ENCODE measurements around the gene TPP1. TPM values are rescaled to one million over a fixed set of nuclear protein-coding genes. Genes with fewer than 3 reads are reported as not detected.

TPP1 gene
- polyA plus RNA-seq, 1 donor (not counting 4 experiments of a cell fraction or from before 2014, with no cell fraction given): 55.3 TPM

DNA sequence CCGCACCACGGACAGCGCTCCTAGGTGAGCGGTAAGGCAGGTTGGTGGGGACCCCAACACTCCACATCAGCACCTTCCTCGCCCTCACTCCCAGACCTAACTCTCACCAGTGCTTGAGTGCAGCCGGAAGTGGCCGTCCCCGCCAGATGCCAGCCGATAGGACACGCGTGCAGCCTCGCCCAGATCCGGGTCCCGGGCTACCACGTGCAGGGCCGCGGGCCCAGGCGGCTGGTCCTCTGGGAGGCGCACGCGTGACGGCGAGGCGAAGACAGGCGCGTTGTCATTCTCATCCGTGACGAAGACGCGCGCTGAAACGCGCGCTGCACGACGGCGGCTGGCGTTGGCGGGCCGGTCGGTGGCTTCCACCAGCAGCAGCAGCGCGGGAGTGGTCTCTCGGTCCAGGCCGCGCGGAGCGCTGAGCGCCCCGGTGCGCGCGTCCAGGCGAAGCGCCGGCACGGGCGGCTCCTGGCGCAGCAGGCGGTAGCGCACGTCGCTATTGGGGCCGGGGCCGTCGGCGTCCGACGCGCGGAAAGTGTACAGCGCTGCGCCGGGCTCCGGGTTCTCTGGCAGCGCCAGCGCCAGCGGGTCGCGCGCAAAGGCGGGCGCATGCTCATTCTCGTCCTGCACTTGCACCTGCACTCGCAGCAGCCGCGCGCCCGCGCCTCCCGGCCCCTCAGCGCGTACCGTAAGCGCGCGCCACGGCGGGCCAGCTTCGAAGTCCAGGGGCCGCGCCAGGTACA lies 10.8 kb upstream of the TPP1 start:
- Histone ChIP-seq H3K79me2 (ENCODE audit: control insufficient read depth, insufficient read depth, low read length) (no peaks in the 10 kb centered on the region), H3K9me1 (ENCODE audit: control insufficient read depth, extremely low read depth, insufficient read depth, low read length) (no peaks in the 10 kb centered on the region), H3K36me3 (ENCODE audit: control insufficient read depth in 2 of 2, extremely low read depth in 1 of 2, insufficient read depth in 2 of 2, low read length in 2 of 2) (no peaks in the 10 kb centered on the region), H4K20me1 (ENCODE audit: control insufficient read depth, extremely low read depth, insufficient read depth, low read length) (no peaks in the 10 kb centered on the region), H3K27ac (ENCODE audit: control insufficient read depth, insufficient read depth, low read length) (no peak overlapping the region), H3K9me3 (ENCODE audit: control insufficient read depth, low read depth, low read length) (no peaks in the 10 kb centered on the region), H2AFZ (ENCODE audit: control insufficient read depth, low read length) (no peak overlapping the region), H3K9ac (ENCODE audit: control insufficient read depth, extremely low read depth, insufficient read depth, low read length) (no peak overlapping the region), H3K4me1 (ENCODE audit: control insufficient read depth, extremely low read depth, insufficient read depth, low read length) (no peaks in the 10 kb centered on the region), H3K4me2 (ENCODE audit: control insufficient read depth, extremely low read depth, insufficient read depth, low read depth, low read length) (no peak overlapping the region), H3K27me3 (ENCODE audit: control insufficient read depth, extremely low read depth, insufficient read depth, low read length) (peaks cover 45% of the 10 kb centered on the region), H3K4me3 (ENCODE audit: control insufficient read depth in 2 of 3, extremely low read depth in 1 of 3, insufficient read depth in 2 of 3, low read depth in 1 of 3, low read length in 3 of 3) (no peak overlapping the region)
- TF ChIP-seq CTCF (optimal IDR thresholded peaks at IDR 0.05 in 1 of 3, IDR thresholded peaks at IDR 0.05 in 1 of 3, conservative IDR thresholded peaks at IDR 0.05 in 1 of 3; ENCODE audit: extremely low read depth in 1 of 3, insufficient read depth in 2 of 3, low read length in 3 of 3): peak in 1 of 3 experiments; percentile 11
- TF ChIP-seq EZH2 (IDR thresholded peaks at IDR 0.05; ENCODE audit: low read length): peak; percentile 77
- DNase-seq (ENCODE audit: low read depth, low spot score) (no peak), FAIRE-seq (no peak)
- dilution Hi-C loops (cut with MboI; ENCODE audit: extremely low pct_ligation_motif_present, low sequenced_read_pairs): no loop called here

- H3K27ac ChIP-seq (ENCODE audit: control insufficient read depth, insufficient read depth, low read length): no peak overlapping the region
- H3K79me2 ChIP-seq (ENCODE audit: control insufficient read depth, insufficient read depth, low read length): no peaks in the 10 kb centered on the region
- H3K9me1 ChIP-seq (ENCODE audit: control insufficient read depth, extremely low read depth, insufficient read depth, low read length): no peaks in the 10 kb centered on the region
- dilution Hi-C loops (cut with MboI; ENCODE audit: extremely low pct_ligation_motif_present, low sequenced_read_pairs): no loop called here
- TF ChIP-seq EZH2 (IDR thresholded peaks at IDR 0.05; ENCODE audit: low read length): no peak
- no peak for TF ChIP-seq CTCF (optimal IDR thresholded peaks at IDR 0.05 in 1 of 3, IDR thresholded peaks at IDR 0.05 in 1 of 3, conservative IDR thresholded peaks at IDR 0.05 in 1 of 3; ENCODE audit: extremely low read depth in 1 of 3, insufficient read depth in 2 of 3, low read length in 3 of 3)
- no peak overlapping the region for H3K4me3 ChIP-seq (ENCODE audit: control insufficient read depth in 2 of 3, extremely low read depth in 1 of 3, insufficient read depth in 2 of 3, low read depth in 1 of 3, low read length in 3 of 3)
- H2AFZ ChIP-seq (ENCODE audit: control insufficient read depth, low read length): no peak overlapping the region
- FAIRE-seq (no peak), DNase-seq (ENCODE audit: low read depth, low spot score) (no peak)
- H3K9ac ChIP-seq (ENCODE audit: control insufficient read depth, extremely low read depth, insufficient read depth, low read length): no peak overlapping the region
- H3K4me1 ChIP-seq (ENCODE audit: control insufficient read depth, extremely low read depth, insufficient read depth, low read length): no peaks in the 10 kb centered on the region
- peaks cover 45% of the 10 kb centered on the region for H3K27me3 ChIP-seq (ENCODE audit: control insufficient read depth, extremely low read depth, insufficient read depth, low read length)
- H3K36me3 ChIP-seq (ENCODE audit: control insufficient read depth in 2 of 2, extremely low read depth in 1 of 2, insufficient read depth in 2 of 2, low read length in 2 of 2): no peaks in the 10 kb centered on the region
- H4K20me1 ChIP-seq (ENCODE audit: control insufficient read depth, extremely low read depth, insufficient read depth, low read length): no peaks in the 10 kb centered on the region
- H3K4me2 ChIP-seq (ENCODE audit: control insufficient read depth, extremely low read depth, insufficient read depth, low read depth, low read length): no peak overlapping the region
- no peaks in the 10 kb centered on the region for H3K9me3 ChIP-seq (ENCODE audit: control insufficient read depth, low read depth, low read length)
Observed at GRCh38 chr11:6629573-6629891, 10.3 kb upstream of the TPP1 start.

Data from keratinocyte (primary cell).